Activated naive CD8-positive, alpha-beta T cell treated with anti-CD3 and anti-CD28 coated beads for 36 hours (primary cell): ENCODE data around the gene TK2. TPM values are rescaled to one million over a fixed set of nuclear protein-coding genes. Genes with fewer than 3 reads are reported as not detected.
"Not testable (repeated sequence)": the region's sequence is repeated elsewhere in the genome, so short reads cannot be mapped to it uniquely, and the experiment has no call there.

ENCODE experiments used
- DNase-seq: peaks from one replicate; pipeline ENCODE4 v3.0.0; 2021
- H3K27ac Mint-ChIP-seq: one replicate; pipeline ENCODE4 v1.8.0; 2022; ENCODE audit warnings: mild to moderate bottlenecking, moderate library complexity, mixed read lengths
- H3K27me3 Mint-ChIP-seq: one replicate; pipeline ENCODE4 v1.8.0; 2022; ENCODE audit warnings: mild to moderate bottlenecking, mixed read lengths
- H3K36me3 Mint-ChIP-seq: one replicate; pipeline ENCODE4 v1.8.0; 2021; ENCODE audit warnings: mild to moderate bottlenecking, mixed read lengths
- H3K4me1 Mint-ChIP-seq: one replicate; pipeline ENCODE4 v1.8.0; 2021; ENCODE audit warnings: mixed read lengths
- H3K4me3 Mint-ChIP-seq: one replicate; pipeline ENCODE4 v1.8.0; 2022; ENCODE audit warnings: mild to moderate bottlenecking, moderate library complexity, mixed read lengths
- H3K9me3 Mint-ChIP-seq: one replicate; pipeline ENCODE4 v1.8.0; 2022; ENCODE audit warnings: mixed read lengths
- total RNA-seq, 2 experiments: library from RNA; stranded (reverse); gene quantifications; one replicate each; pipeline ENCODE4 v1.2.3, GENCODE V29; 2021

The TK2 gene
- total RNA-seq, 2 experiments from 2014 or later, result 5.6 to 6.9 TPM

GRCh38 chr16:66470556-66470955, 79.4 kb downstream of the TK2 start:
- peaks cover 15% of the 10 kb centered on the region for H3K4me1 Mint-ChIP-seq
- no peaks in the 10 kb centered on the region for H3K36me3 Mint-ChIP-seq

GRCh38 chr16:66469947-66470546, 79.9 kb downstream of the TK2 start:
- DNase-seq, result no peak
- Mint-ChIP-seq H3K4me1 (peaks cover 12% of the 10 kb centered on the region), H3K9me3 (no peaks in the 10 kb centered on the region), H3K4me3 (no peak overlapping the region), H3K27me3 (peaks cover 4% of the 10 kb centered on the region), H3K27ac (no peak overlapping the region), H3K36me3 (no peaks in the 10 kb centered on the region)

More at GRCh38 chr16:66470556-66470955, 79.4 kb downstream of the TK2 start:
- H3K27ac Mint-ChIP-seq, result no peak overlapping the region
- no peaks in the 10 kb centered on the region for H3K9me3 Mint-ChIP-seq
- DNase-seq, result no peak
- H3K4me3 Mint-ChIP-seq, result no peak overlapping the region
- H3K27me3 Mint-ChIP-seq, result peaks cover 4% of the 10 kb centered on the region

- Mint-ChIP-seq H3K4me1 (peaks cover 8% of the 10 kb centered on the region), H3K4me3 (no peak overlapping the region), H3K27me3 (peaks cover 9% of the 10 kb centered on the region), H3K36me3 (no peaks in the 10 kb centered on the region), H3K9me3 (no peaks in the 10 kb centered on the region), H3K27ac (no peak overlapping the region)
- DNase-seq, result no peak
Measured at GRCh38 chr16:66469291-66469946, 80.5 kb downstream of the TK2 start.

GRCh38 chr16:66468321-66468965, 81.5 kb downstream of the TK2 start:
- H3K36me3 Mint-ChIP-seq, result no peaks in the 10 kb centered on the region
- no peaks in the 10 kb centered on the region for H3K9me3 Mint-ChIP-seq
- DNase-seq, result no peak
- no peak overlapping the region for H3K27ac Mint-ChIP-seq
- peaks cover 15% of the 10 kb centered on the region for H3K27me3 Mint-ChIP-seq
- no peak overlapping the region for H3K4me3 Mint-ChIP-seq
- H3K4me1 Mint-ChIP-seq, result peaks cover 2% of the 10 kb centered on the region

GRCh38 chr16:66467611-66468010, 82.3 kb downstream of the TK2 start:
- H3K36me3 Mint-ChIP-seq, result no peaks in the 10 kb centered on the region
- no peak for DNase-seq
- no peak overlapping the region for H3K4me3 Mint-ChIP-seq
- H3K27ac Mint-ChIP-seq, result no peak overlapping the region
- peaks cover 2% of the 10 kb centered on the region for H3K4me1 Mint-ChIP-seq
- no peaks in the 10 kb centered on the region for H3K9me3 Mint-ChIP-seq
- peaks cover 19% of the 10 kb centered on the region for H3K27me3 Mint-ChIP-seq

GRCh38 chr16:66466636-66467035, 83.3 kb downstream of the TK2 start:
- not testable (repeated sequence) for H3K4me1 Mint-ChIP-seq, H3K36me3 Mint-ChIP-seq, H3K4me3 Mint-ChIP-seq, H3K9me3 Mint-ChIP-seq, H3K27ac Mint-ChIP-seq, DNase-seq
- H3K27me3 Mint-ChIP-seq, result peaks cover 26% of the 10 kb centered on the region

- not testable (repeated sequence) for DNase-seq, H3K36me3 Mint-ChIP-seq, H3K4me1 Mint-ChIP-seq, H3K4me3 Mint-ChIP-seq, H3K9me3 Mint-ChIP-seq, H3K27ac Mint-ChIP-seq
- peaks cover 30% of the 10 kb centered on the region for H3K27me3 Mint-ChIP-seq
Measured at GRCh38 chr16:66465946-66466345, 84.0 kb downstream of the TK2 start.

- H3K36me3 Mint-ChIP-seq, result no peaks in the 10 kb centered on the region
Measured at GRCh38 chr16:66462912-66463311, 87.0 kb downstream of the TK2 start.

GRCh38 chr16:66460703-66461102, 89.2 kb downstream of the TK2 start:
- peaks cover 40% of the 10 kb centered on the region for H3K27me3 Mint-ChIP-seq

More at GRCh38 chr16:66462912-66463311, 87.0 kb downstream of the TK2 start:
- Mint-ChIP-seq H3K4me3 (no peak overlapping the region), H3K27ac (no peak overlapping the region), H3K27me3 (peaks cover 43% of the 10 kb centered on the region), H3K4me1 (peaks cover 2% of the 10 kb centered on the region), H3K9me3 (no peaks in the 10 kb centered on the region)
- no peak for DNase-seq

GRCh38 chr16:66459878-66460277, 90.0 kb downstream of the TK2 start:
- Mint-ChIP-seq H3K4me1 (peaks cover 4% of the 10 kb centered on the region), H3K27me3 (peaks cover 37% of the 10 kb centered on the region), H3K27ac (no peak overlapping the region), H3K9me3 (no peaks in the 10 kb centered on the region), H3K36me3 (no peaks in the 10 kb centered on the region), H3K4me3 (no peak overlapping the region)
- no peak for DNase-seq

More at GRCh38 chr16:66460703-66461102, 89.2 kb downstream of the TK2 start:
- H3K27ac Mint-ChIP-seq, result no peak overlapping the region
- no peak overlapping the region for H3K4me3 Mint-ChIP-seq
- H3K36me3 Mint-ChIP-seq, result no peaks in the 10 kb centered on the region
- peaks cover 2% of the 10 kb centered on the region for H3K4me1 Mint-ChIP-seq
- no peak for DNase-seq
- H3K9me3 Mint-ChIP-seq, result no peaks in the 10 kb centered on the region

GRCh38 chr16:66458853-66459252, 91.1 kb downstream of the TK2 start:
- Mint-ChIP-seq H3K4me1 (peaks cover 5% of the 10 kb centered on the region), H3K4me3 (no peak overlapping the region), H3K36me3 (no peaks in the 10 kb centered on the region), H3K27me3 (peaks cover 32% of the 10 kb centered on the region), H3K9me3 (no peaks in the 10 kb centered on the region), H3K27ac (no peak overlapping the region)
- no peak for DNase-seq

GRCh38 chr16:66458292-66458691, 91.6 kb downstream of the TK2 start:
- Mint-ChIP-seq H3K27me3 (peaks cover 28% of the 10 kb centered on the region), H3K4me1 (peaks cover 5% of the 10 kb centered on the region), H3K4me3 (no peak overlapping the region), H3K36me3 (no peaks in the 10 kb centered on the region), H3K9me3 (no peaks in the 10 kb centered on the region), H3K27ac (peak overlapping the region; percentile 42)
- no peak for DNase-seq

Other genes starting within 250 kb of the TK2 start
- not detected for gene CDH5, start 183.4 kb downstream of the TK2 start, total RNA-seq
- not detected for gene BEAN1, start 122.8 kb downstream of the TK2 start, total RNA-seq
- 100 to 1,000 TPM in 1 of 2 experiments, 10 to 100 TPM in 1; 93.0 to 103 TPM for gene CKLF, start 2.5 kb upstream of the TK2 start, total RNA-seq
- 1 to 10 TPM; 2.8 to 5.9 TPM for gene CMTM1, start 16.3 kb upstream of the TK2 start, total RNA-seq
- not detected for gene CMTM2, start 29.3 kb upstream of the TK2 start, total RNA-seq
- 10 to 100 TPM; 55.1 to 60.5 TPM for gene CMTM3, start 54.6 kb upstream of the TK2 start, total RNA-seq
- 1 to 10 TPM; 2.4 to 2.8 TPM for gene CMTM4, start 146.6 kb upstream of the TK2 start, total RNA-seq
- 10 to 100 TPM; 38.8 to 41.1 TPM for gene DYNC1LI2, start 201.5 kb upstream of the TK2 start, total RNA-seq